GM18870 (cell line): ENCODE measurements around the gene SBF1.
"Not testable (repeated sequence)": the region's sequence is repeated elsewhere in the genome, so short reads cannot be mapped to it uniquely, and the experiment has no call there.

ENCODE experiments used
- ATAC-seq: cut with Tn5 transposase; IDR thresholded peaks from one replicate; pipeline ENCODE4 v1.9.1; 2021; ENCODE audit warnings: moderate library complexity; ENCODE audit not compliant: unreplicated experiment

SBF1 gene

GRCh38 chr22:50432131-50432876, 42.5 kb downstream of the SBF1 start:
- ATAC-seq: no peak

GRCh38 chr22:50425179-50425916, 49.5 kb downstream of the SBF1 start:
- ATAC-seq: no peak

- no peak for ATAC-seq
Measured at GRCh38 chr22:50423956-50424355, 50.9 kb downstream of the SBF1 start.

GRCh38 chr22:50422961-50423815, 51.6 kb downstream of the SBF1 start:
- no peak for ATAC-seq

GRCh38 chr22:50422046-50422445, 52.8 kb downstream of the SBF1 start:
- ATAC-seq: no peak

- ATAC-seq: no peak
Measured at GRCh38 chr22:50420581-50420980, 54.3 kb downstream of the SBF1 start.

- ATAC-seq: no peak
Measured at GRCh38 chr22:50420015-50420414, 54.8 kb downstream of the SBF1 start.

- no peak for ATAC-seq
Measured at GRCh38 chr22:50419116-50419515, 55.7 kb downstream of the SBF1 start.

GRCh38 chr22:50418624-50419023, 56.2 kb downstream of the SBF1 start:
- no peak for ATAC-seq

GRCh38 chr22:50417411-50418210, 57.2 kb downstream of the SBF1 start:
- no peak for ATAC-seq

GRCh38 chr22:50416996-50417395, 57.8 kb downstream of the SBF1 start:
- no peak for ATAC-seq

GRCh38 chr22:50415426-50415825, 59.4 kb downstream of the SBF1 start:
- no peak for ATAC-seq

- ATAC-seq: no peak
Measured at GRCh38 chr22:50414476-50415248, 60.2 kb downstream of the SBF1 start.

- ATAC-seq: not testable (repeated sequence)
Measured at GRCh38 chr22:50408954-50409353, 65.9 kb downstream of the SBF1 start.

GRCh38 chr22:50408311-50408710, 66.5 kb downstream of the SBF1 start:
- no peak for ATAC-seq

GRCh38 chr22:50406416-50407170, 68.2 kb downstream of the SBF1 start:
- ATAC-seq: no peak

GRCh38 chr22:50403701-50404101, 71.1 kb downstream of the SBF1 start:
- ATAC-seq: no peak

GRCh38 chr22:50401907-50402306, 72.9 kb downstream of the SBF1 start:
- no peak for ATAC-seq

- ATAC-seq: no peak
Measured at GRCh38 chr22:50400931-50401330, 73.9 kb downstream of the SBF1 start.
